OCI-LY7 (cell line): ENCODE results near the gene USP24. TPM values are rescaled to one million over a fixed set of nuclear protein-coding genes. Genes with fewer than 3 reads are reported as not detected.

ENCODE experiments used
- BruUV-seq: library from RNA; stranded (reverse); fragments of 400-500 nt; replicated peaks from 2 replicates; lab custom pipeline; 2021; lab: Mats Ljungman, UMichigan
- CTCF ChIA-PET: fragments of 300-600 bp; sonication (Branson Sonifier 250); formaldehyde crosslinking; loops from one replicate; lab custom pipeline; 2022; ENCODE audit warnings: antibody characterized with exemption; ENCODE audit not compliant: unreplicated experiment; lab: Charles Lee
- POLR2A ChIA-PET: fragments of 300-600 bp; sonication (Branson Sonifier 250); formaldehyde crosslinking; loops from one replicate; lab custom pipeline; 2022; ENCODE audit warnings: antibody characterized with exemption; lab: Charles Lee
- DNase-seq: peaks from one replicate; pipeline ENCODE4 v3.0.0-alpha.2; 2015; ENCODE audit warnings: low spot score
- H2AFZ ChIP-seq: fragments of 200-600 bp; sonication (generic), shearing (Covaris generic); 2 replicates; pipeline ENCODE4 v1.6.1; 2014; ENCODE audit warnings: mild to moderate bottlenecking, antibody characterized with exemption, low read length, moderate library complexity
- H3K27ac ChIP-seq: fragments of 200-600 bp; sonication (generic); 2 replicates; pipeline ENCODE4 v1.5.1; 2014; ENCODE audit warnings: mixed run types, low read depth, mild to moderate bottlenecking, moderate library complexity, low read length, inconsistent platforms; ENCODE audit not compliant: poor library complexity, severe bottlenecking
- H3K36me3 ChIP-seq: fragments of 200-600 bp; sonication (generic); 2 replicates; pipeline ENCODE4 v1.6.1; 2014; ENCODE audit warnings: mild to moderate bottlenecking, antibody characterized with exemption, low read length, moderate library complexity, mixed read lengths; ENCODE audit not compliant: insufficient read depth
- H3K4me1 ChIP-seq: fragments of 200-600 bp; sonication (generic); 2 replicates; pipeline ENCODE4 v1.5.1; 2014; ENCODE audit warnings: mild to moderate bottlenecking, low read length; ENCODE audit not compliant: insufficient read depth, poor library complexity, severe bottlenecking
- H3K4me2 ChIP-seq: fragments of 200-600 bp; sonication (generic); 2 replicates; pipeline ENCODE4 v1.6.1; 2014; ENCODE audit warnings: mild to moderate bottlenecking, low read length
- H3K4me3 ChIP-seq: fragments of 200-600 bp; sonication (generic); 2 replicates; pipeline ENCODE4 v1.5.1; 2014; ENCODE audit warnings: mild to moderate bottlenecking, low read depth, low read length; ENCODE audit not compliant: poor library complexity, severe bottlenecking
- H3K79me2 ChIP-seq: fragments of 200-600 bp; sonication (generic); 2 replicates; pipeline ENCODE4 v1.6.1; 2016; ENCODE audit warnings: low read depth, mild to moderate bottlenecking, low read length, moderate library complexity, mixed read lengths; ENCODE audit not compliant: insufficient read depth
- H3K9me2 ChIP-seq: fragments of 200-600 bp; sonication (generic); 2 replicates; pipeline ENCODE4 v1.6.1; 2016; ENCODE audit warnings: mild to moderate bottlenecking, low read length, mixed read lengths; ENCODE audit not compliant: insufficient read depth
- H3K9me3 ChIP-seq: fragments of 200-600 bp; sonication (generic); 2 replicates; pipeline ENCODE4 v1.6.1; 2014; ENCODE audit warnings: mild to moderate bottlenecking, mixed run types, low read length, mixed read lengths
- H4K20me1 ChIP-seq: fragments of 200-600 bp; sonication (generic); 2 replicates; pipeline ENCODE4 v1.6.1; 2014; ENCODE audit warnings: mild to moderate bottlenecking, antibody characterized with exemption, low read length, moderate library complexity, mixed read lengths; ENCODE audit not compliant: insufficient read depth
- EZH2phosphoT487 ChIP-seq: fragments of 200-600 bp; sonication (generic); IDR thresholded peaks from 2 replicates; pipeline ENCODE4 v1.6.1; 2018; ENCODE audit warnings: low read depth, borderline replicate concordance, mild to moderate bottlenecking, mixed run types, antibody characterized with exemption, low read length, moderate library complexity, mixed read lengths
- intact Hi-C: fragments of 100-400 bp; cut with micrococcal nuclease; formaldehyde crosslinking; loops from one replicate; pipeline ENCODE4 v1.10.0; 2022; ENCODE audit not compliant: unreplicated experiment
- total RNA-seq, 2 experiments: library from RNA; depleted of rRNA in 1 of 2; stranded (reverse); fragments of >200 nt in 1 of 2; shearing (Covaris generic) in 1 of 2; gene quantifications; 2 replicates each; pipeline ENCODE4 v1.2.3, GENCODE V29; 2014 to 2022
- TF ChIP-seq, protein P1 (sequence below): fragments of 200-600 bp; sonication (generic); conservative IDR thresholded peaks from 2 replicates; pipeline ENCODE4 v1.5.1; 2014; ENCODE audit warnings: mild to moderate bottlenecking, antibody characterized with exemption, low read length, moderate library complexity, mixed read lengths

The USP24 gene
- total RNA-seq, 2 experiments from 2014 or later, result 35.1 to 46.3 TPM

- POLR2A ChIA-PET, result no interaction called here
- Histone ChIP-seq H3K4me3 (no peak overlapping the region), H3K4me1 (peaks cover 5% of the 10 kb centered on the region), H3K4me2 (no peak overlapping the region), H3K79me2 (no peaks in the 10 kb centered on the region), H2AFZ (no peak overlapping the region), H3K27ac (no peak overlapping the region), H3K36me3 (peaks cover 90% of the 10 kb centered on the region), H3K9me3 (no peaks in the 10 kb centered on the region), H3K9me2 (no peaks in the 10 kb centered on the region), H4K20me1 (no peaks in the 10 kb centered on the region)
- intact Hi-C loops, result no loop called here
- CTCF ChIA-PET, result no interaction called here
- BruUV-seq, result no TSS peak
- no peak for TF ChIP-seq EZH2phosphoT487
- TF ChIP-seq, protein P1, sequence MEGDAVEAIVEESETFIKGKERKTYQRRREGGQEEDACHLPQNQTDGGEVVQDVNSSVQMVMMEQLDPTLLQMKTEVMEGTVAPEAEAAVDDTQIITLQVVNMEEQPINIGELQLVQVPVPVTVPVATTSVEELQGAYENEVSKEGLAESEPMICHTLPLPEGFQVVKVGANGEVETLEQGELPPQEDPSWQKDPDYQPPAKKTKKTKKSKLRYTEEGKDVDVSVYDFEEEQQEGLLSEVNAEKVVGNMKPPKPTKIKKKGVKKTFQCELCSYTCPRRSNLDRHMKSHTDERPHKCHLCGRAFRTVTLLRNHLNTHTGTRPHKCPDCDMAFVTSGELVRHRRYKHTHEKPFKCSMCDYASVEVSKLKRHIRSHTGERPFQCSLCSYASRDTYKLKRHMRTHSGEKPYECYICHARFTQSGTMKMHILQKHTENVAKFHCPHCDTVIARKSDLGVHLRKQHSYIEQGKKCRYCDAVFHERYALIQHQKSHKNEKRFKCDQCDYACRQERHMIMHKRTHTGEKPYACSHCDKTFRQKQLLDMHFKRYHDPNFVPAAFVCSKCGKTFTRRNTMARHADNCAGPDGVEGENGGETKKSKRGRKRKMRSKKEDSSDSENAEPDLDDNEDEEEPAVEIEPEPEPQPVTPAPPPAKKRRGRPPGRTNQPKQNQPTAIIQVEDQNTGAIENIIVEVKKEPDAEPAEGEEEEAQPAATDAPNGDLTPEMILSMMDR, result no peak
- DNase-seq, result no peak
Measured at GRCh38 chr1:55128418-55128995, 86.7 kb downstream of the USP24 start.

DNA sequence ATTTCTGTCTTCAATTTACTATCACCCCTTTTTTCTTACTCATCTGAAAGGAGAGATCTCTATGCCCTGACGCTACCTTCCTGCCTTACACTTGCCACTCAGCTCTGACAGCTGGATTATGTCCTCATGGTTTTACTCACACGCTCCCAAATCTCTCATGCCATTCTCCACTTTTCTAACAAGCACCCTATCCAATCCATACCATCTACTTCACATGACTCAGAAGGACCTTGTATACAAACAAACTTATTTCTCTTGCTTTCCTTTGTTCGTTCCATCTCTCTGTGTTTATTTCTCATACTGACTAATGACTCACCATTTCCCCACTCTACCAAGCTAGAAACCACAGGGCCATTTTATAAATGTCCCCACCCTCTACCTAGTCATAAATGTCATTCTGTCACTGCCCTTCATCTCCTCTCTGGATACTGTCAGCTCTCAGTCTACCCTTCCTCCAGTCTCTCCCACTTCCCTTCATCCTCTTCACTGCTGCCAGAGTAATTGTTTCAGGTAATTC is 87.3 kb downstream of the USP24 start:
- Histone ChIP-seq H3K9me2 (no peaks in the 10 kb centered on the region), H4K20me1 (no peaks in the 10 kb centered on the region), H3K9me3 (no peaks in the 10 kb centered on the region), H3K4me2 (no peak overlapping the region), H3K36me3 (peaks cover 91% of the 10 kb centered on the region), H2AFZ (no peak overlapping the region), H3K4me3 (no peak overlapping the region), H3K27ac (no peak overlapping the region), H3K79me2 (no peaks in the 10 kb centered on the region), H3K4me1 (peaks cover 5% of the 10 kb centered on the region)
- CTCF ChIA-PET, result no interaction called here
- intact Hi-C loops, result no loop called here
- BruUV-seq, result no TSS peak
- no peak for DNase-seq
- POLR2A ChIA-PET, result no interaction called here
- no peak for TF ChIP-seq EZH2phosphoT487
- TF ChIP-seq, protein P1, result no peak

- Histone ChIP-seq H3K4me3 (no peak overlapping the region), H3K4me2 (no peak overlapping the region), H3K4me1 (peaks cover 5% of the 10 kb centered on the region), H2AFZ (no peak overlapping the region), H3K79me2 (no peaks in the 10 kb centered on the region), H3K9me3 (no peaks in the 10 kb centered on the region), H4K20me1 (no peaks in the 10 kb centered on the region), H3K36me3 (peaks cover 91% of the 10 kb centered on the region), H3K9me2 (no peaks in the 10 kb centered on the region), H3K27ac (no peak overlapping the region)
- DNase-seq, result no peak
- ChIA-PET CTCF (no interaction called here), POLR2A (interaction anchor here (0.8 to 1.1 kb wide), 3 partner anchors 13 to 89 kb away, joined by 3 to 5 read pairs (median 3); no protein-coding TSS in a partner anchor)
- no TSS peak for BruUV-seq
- intact Hi-C loops, result no loop called here
- no peak for TF ChIP-seq EZH2phosphoT487
- TF ChIP-seq, protein P1, result no peak
Measured at GRCh38 chr1:55124470-55124869, 90.7 kb downstream of the USP24 start.
